ENCODE measurements around the gene EHD2.
A peak's percentile ranks its signal among the peaks of the same experiment; 100 is the strongest.
"Not testable (repeated sequence)": the region's sequence is repeated elsewhere in the genome, so short reads cannot be mapped to it uniquely, and the experiment has no call there.

Gene EHD2

DNA sequence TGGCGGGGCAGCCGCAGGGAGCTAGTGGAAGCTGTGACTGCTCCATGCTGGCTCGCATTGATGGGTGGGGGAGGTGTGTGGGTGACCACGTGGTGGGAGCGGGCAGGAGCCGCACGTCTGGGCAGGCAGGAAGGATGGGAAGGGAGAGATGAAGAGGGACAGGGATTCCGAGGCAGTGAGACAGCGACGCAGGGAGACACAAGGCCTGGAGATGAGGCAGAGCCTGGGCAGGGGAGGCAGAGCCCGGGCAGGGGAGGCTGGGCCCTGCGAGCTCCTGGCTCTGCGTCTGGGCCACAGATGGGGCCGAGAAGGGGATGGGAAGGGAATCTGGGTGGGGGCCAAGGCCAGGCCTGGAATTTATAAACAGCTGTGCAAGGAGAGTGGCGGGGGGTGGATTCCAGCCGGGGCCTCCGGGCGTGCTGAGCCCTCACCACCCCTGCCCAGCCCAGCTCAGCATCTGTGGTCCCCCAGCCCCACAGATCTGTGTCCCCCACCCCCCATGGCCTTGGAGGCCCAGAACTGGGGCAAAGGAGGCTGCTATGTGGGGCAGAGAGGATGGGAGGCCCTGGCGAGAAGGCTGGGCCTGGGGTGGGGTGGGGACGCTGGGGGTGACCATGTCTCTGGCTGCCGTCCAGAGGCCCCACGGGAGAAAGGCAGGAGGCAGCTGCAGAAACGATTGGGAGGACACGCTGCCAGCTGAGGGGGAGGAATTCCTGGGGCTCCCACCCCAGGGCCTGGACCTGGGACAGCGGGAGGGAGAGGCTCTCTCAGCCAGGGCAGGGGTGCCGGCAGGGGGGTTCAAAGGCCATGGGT lies 6.0 kb downstream of the EHD2 start:
- TF ChIP-seq FOXA1 (IDR thresholded peaks at IDR 0.05) = no peak
- CTCF ChIA-PET = no interaction called here
- POLR2A ChIA-PET = no interaction called here

GRCh38 chr19:47720669-47721422 lies 7.6 kb downstream of the EHD2 start:
- CTCF ChIA-PET = no interaction called here
- POLR2A ChIA-PET = no interaction called here
- TF ChIP-seq ZNF384 (IDR thresholded peaks at IDR 0.05) (no peak), NFRKB (IDR thresholded peaks at IDR 0.05) (no peak), SP1 (IDR thresholded peaks at IDR 0.05) (no peak), FOXM1 (IDR thresholded peaks at IDR 0.05; ENCODE audit: borderline replicate concordance) (no peak), ARNT (IDR thresholded peaks at IDR 0.05) (no peak), L3MBTL2 (conservative IDR thresholded peaks at IDR 0.05) (no peak), HDGF (IDR thresholded peaks at IDR 0.05; ENCODE audit: borderline replicate concordance) (no peak), LEF1 (IDR thresholded peaks at IDR 0.05; ENCODE audit: borderline replicate concordance) (no peak), ELF4 (IDR thresholded peaks at IDR 0.05) (no peak), FOXK2 (IDR thresholded peaks at IDR 0.05) (no peak), CTBP1 (IDR thresholded peaks at IDR 0.05; ENCODE audit: borderline replicate concordance) (no peak), TARDBP (IDR thresholded peaks at IDR 0.05) (no peak), SUZ12 (IDR thresholded peaks at IDR 0.05) (no peak), BHLHE40 (IDR thresholded peaks at IDR 0.05; ENCODE audit: borderline replicate concordance) (no peak)
- DNase-seq (ENCODE audit: extremely low spot score) = no peak

More for the DNA sequence above, 6.0 kb downstream of the EHD2 start:
- DNase-seq (ENCODE audit: extremely low spot score) = no peak

GRCh38 chr19:47723581-47723940 lies 10.3 kb downstream of the EHD2 start:
- POLR2A ChIA-PET = interaction anchor here (1.5 kb wide), 1 partner anchor 22 kb away, joined by 4 read pairs; the partner anchor contains the start of gene NOP53
- CTCF ChIA-PET = interaction anchor here (2.0 kb wide), 1 partner anchor 11 kb away, joined by 8 read pairs; the partner anchor contains the start of gene EHD2
- no peak for DNase-seq (ENCODE audit: extremely low spot score)
- peak; percentile 95 for TF ChIP-seq ZNF384 (IDR thresholded peaks at IDR 0.05)
- no peak for TF ChIP-seq ELF4 (IDR thresholded peaks at IDR 0.05)

DNA sequence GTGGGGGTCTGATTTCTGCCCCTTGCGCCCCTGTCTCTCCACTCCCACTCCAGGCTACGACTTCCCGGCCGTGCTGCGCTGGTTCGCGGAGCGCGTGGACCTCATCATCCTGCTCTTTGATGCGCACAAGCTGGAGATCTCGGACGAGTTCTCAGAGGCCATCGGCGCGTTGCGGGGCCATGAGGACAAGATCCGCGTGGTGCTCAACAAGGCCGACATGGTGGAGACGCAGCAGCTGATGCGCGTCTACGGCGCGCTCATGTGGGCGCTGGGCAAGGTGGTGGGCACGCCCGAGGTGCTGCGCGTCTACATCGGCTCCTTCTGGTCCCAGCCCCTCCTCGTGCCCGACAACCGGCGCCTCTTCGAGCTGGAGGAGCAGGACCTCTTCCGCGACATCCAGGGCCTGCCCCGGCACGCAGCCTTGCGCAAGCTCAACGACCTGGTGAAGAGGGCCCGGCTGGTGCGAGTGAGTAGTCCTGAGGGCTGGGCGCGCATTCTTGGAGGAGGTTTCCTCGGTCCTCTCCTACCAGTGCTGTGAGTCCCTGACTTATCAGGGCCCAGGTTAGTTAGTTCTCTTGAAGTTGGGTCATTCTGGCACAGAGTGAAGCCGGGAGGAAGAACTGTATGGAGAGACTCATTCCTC lies 12.7 kb downstream of the EHD2 start:
- TF ChIP-seq CTBP1 (IDR thresholded peaks at IDR 0.05; ENCODE audit: borderline replicate concordance) (no peak), ZNF384 (IDR thresholded peaks at IDR 0.05) (no peak), ARNT (IDR thresholded peaks at IDR 0.05) (no peak), HDGF (IDR thresholded peaks at IDR 0.05; ENCODE audit: borderline replicate concordance) (no peak), BHLHE40 (IDR thresholded peaks at IDR 0.05; ENCODE audit: borderline replicate concordance) (no peak), FOXA1 (IDR thresholded peaks at IDR 0.05) (no peak), SP1 (IDR thresholded peaks at IDR 0.05) (no peak), TARDBP (IDR thresholded peaks at IDR 0.05) (no peak), NFRKB (IDR thresholded peaks at IDR 0.05) (no peak), L3MBTL2 (conservative IDR thresholded peaks at IDR 0.05) (no peak), ELF4 (IDR thresholded peaks at IDR 0.05) (no peak)
- ChIA-PET CTCF (interaction anchor here (1.2 kb wide), 1 partner anchor 17 kb away, joined by 3 read pairs; no protein-coding TSS in a partner anchor), POLR2A (no interaction called here)
- no peak for DNase-seq (ENCODE audit: extremely low spot score)

- no peak for TF ChIP-seq BHLHE40 (IDR thresholded peaks at IDR 0.05; ENCODE audit: borderline replicate concordance)
- no peak for TF ChIP-seq SP1 (IDR thresholded peaks at IDR 0.05)
- no peak for TF ChIP-seq L3MBTL2 (conservative IDR thresholded peaks at IDR 0.05)
- TF ChIP-seq TARDBP (IDR thresholded peaks at IDR 0.05) = no peak
- no peak for TF ChIP-seq HDGF (IDR thresholded peaks at IDR 0.05; ENCODE audit: borderline replicate concordance)
- no peak for TF ChIP-seq FOXK2 (IDR thresholded peaks at IDR 0.05)
- TF ChIP-seq ZNF384 (IDR thresholded peaks at IDR 0.05) = no peak
- TF ChIP-seq SUZ12 (IDR thresholded peaks at IDR 0.05) = no peak
- no peak for TF ChIP-seq FOXM1 (IDR thresholded peaks at IDR 0.05; ENCODE audit: borderline replicate concordance)
- TF ChIP-seq ARNT (IDR thresholded peaks at IDR 0.05) = no peak
- POLR2A ChIA-PET = no interaction called here
- no peak for DNase-seq (ENCODE audit: extremely low spot score)
- CTCF ChIA-PET = interaction anchor here (1.2 kb wide), 1 partner anchor 12 kb away, joined by 7 read pairs; no protein-coding TSS in a partner anchor
Measured at GRCh38 chr19:47726467-47726866, 13.2 kb downstream of the EHD2 start.

- POLR2A ChIA-PET; CTCF ChIA-PET; DNase-seq (ENCODE audit: extremely low spot score): not testable (repeated sequence)
Measured at GRCh38 chr19:47728295-47728694, 15.1 kb downstream of the EHD2 start.

- DNase-seq (ENCODE audit: extremely low spot score) = no peak
- TF ChIP-seq SP1 (IDR thresholded peaks at IDR 0.05) (no peak), LEF1 (IDR thresholded peaks at IDR 0.05; ENCODE audit: borderline replicate concordance) (no peak)
- ChIA-PET POLR2A (no interaction called here), CTCF (interaction anchor here (0.8 to 1.3 kb wide), 2 partner anchors 11 to 17 kb away, joined by 3 to 8 read pairs; partner anchors contain the start of gene EHD2)
Measured at GRCh38 chr19:47729468-47729798, 16.2 kb downstream of the EHD2 start.

DNA sequence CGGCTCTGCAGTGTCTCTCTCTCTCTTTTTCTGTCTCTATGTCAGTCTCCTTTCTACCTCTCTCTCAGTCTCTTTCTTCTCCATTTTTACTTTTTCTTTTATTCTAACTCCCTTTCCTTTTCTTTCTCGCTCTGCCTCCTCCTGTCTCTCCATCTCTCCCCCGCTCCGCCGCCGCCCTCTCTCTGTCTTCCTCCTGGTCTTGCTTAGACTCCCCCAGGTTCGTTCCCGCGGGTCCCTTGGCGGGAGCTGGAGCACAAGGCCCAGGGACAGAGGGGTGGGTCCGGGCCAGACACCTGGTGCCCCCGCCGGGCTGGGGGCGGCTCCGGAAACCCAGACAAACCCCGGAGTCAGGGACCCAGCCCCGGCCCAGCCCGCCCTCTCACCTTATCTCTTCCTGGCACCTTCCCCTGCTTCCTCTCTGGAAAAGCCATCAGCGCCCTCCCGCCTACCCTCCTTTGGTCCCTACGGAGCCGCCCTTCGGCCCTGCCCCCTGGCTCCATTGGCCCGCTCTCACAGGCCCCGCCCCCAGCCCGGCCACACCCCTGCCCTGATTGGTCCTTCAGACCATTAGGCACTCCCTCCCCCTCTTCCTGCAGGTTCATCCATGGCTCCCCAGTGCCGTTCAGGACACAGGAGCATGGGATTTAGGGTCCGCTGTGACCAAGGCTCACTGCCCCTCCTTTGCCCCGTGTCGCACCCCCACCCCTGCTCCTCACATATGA lies 16.7 kb downstream of the EHD2 start:
- TF ChIP-seq FOXM1 (IDR thresholded peaks at IDR 0.05; ENCODE audit: borderline replicate concordance) (no peak), HDGF (IDR thresholded peaks at IDR 0.05; ENCODE audit: borderline replicate concordance) (no peak), LEF1 (IDR thresholded peaks at IDR 0.05; ENCODE audit: borderline replicate concordance) (no peak), TARDBP (IDR thresholded peaks at IDR 0.05) (no peak), L3MBTL2 (conservative IDR thresholded peaks at IDR 0.05) (no peak), ZNF384 (IDR thresholded peaks at IDR 0.05) (no peak), FOXK2 (IDR thresholded peaks at IDR 0.05) (no peak), FOXA1 (IDR thresholded peaks at IDR 0.05) (no peak)
- ChIA-PET POLR2A (no interaction called here), CTCF (interaction anchor here (1.3 kb wide), 1 partner anchor 17 kb away, joined by 8 read pairs; the partner anchor contains the start of gene EHD2)
- peak; percentile 82 for DNase-seq (ENCODE audit: extremely low spot score)

All from HEK293T (cell line).